Kidney epithelial cell (primary cell): ENCODE data around the gene TBX1. TPM values are rescaled to one million over a fixed set of nuclear protein-coding genes. Genes with fewer than 3 reads are reported as not detected.

Experiments used
- DNase-seq: peaks from one replicate; pipeline ENCODE4 v3.0.0-alpha.2; 2010; ENCODE audit warnings: low read depth
- H3K27me3 ChIP-seq: 2 replicates; pipeline ENCODE4 v1.6.0; 2011; ENCODE audit warnings: low read length; ENCODE audit not compliant: control insufficient read depth, insufficient read depth
- H3K36me3 ChIP-seq: 2 replicates; pipeline ENCODE4 v1.5.1; 2011; ENCODE audit warnings: low read length; ENCODE audit not compliant: control insufficient read depth, insufficient read depth
- H3K4me3 ChIP-seq: 2 replicates; pipeline ENCODE4 v1.5.1; 2011; ENCODE audit warnings: low read depth, mild to moderate bottlenecking, control low read depth, low read length
- total RNA-seq: library from RNA; depleted of rRNA; stranded (reverse); fragments of >200 nt; gene quantifications from 2 replicates; pipeline ENCODE4 v1.2.3, GENCODE V29; 2015
- TF ChIP-seq, protein P1 (sequence below): IDR thresholded peaks from 2 replicates; pipeline ENCODE4 v1.5.1; 2011; ENCODE audit warnings: mild to moderate bottlenecking, moderate library complexity, low read length, control low read depth, inconsistent platforms; ENCODE audit not compliant: insufficient read depth, poor library complexity, severe bottlenecking

Gene TBX1
- total RNA-seq, 1 donor from 2014 or later = not detected

DNA sequence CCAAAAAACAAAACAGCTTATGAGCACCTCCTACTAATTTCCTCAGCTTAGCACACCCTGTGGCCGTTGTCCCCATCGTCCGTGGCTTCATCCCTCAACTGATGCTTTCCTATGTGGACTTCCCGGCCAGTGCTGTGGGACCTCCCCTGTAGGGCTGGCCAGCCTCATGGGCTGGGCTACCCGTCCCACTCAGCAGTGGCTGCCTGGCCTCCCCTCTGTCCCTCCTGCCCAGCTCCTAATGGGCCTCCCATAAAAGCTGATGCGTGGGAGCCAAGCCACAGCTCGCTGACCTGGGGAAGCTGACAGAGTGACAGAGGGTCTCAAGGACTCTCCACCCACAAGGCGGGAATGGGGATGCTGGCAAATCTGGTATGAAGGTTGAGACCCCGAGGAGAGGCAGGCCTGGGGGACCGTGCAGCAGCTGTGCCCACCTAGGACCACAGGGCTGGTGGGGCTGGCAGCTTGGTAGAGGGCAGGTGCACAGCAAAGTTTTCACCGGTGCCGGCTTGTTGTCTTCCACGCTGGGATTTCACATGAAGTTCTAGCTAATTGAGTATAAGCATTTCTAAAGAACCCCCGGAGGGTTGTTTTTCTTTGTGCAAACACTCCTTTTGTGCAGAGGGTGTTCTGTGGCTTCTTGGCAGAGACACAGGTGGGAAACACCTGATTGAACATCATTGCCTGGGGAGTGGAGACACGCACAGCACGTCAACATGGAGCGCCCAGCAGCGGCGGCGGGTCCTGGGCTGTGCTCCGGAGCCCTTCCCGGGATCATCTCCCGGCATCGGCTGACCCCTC lies 23.2 kb downstream of the TBX1 start:
- peaks cover 30% of the 10 kb centered on the region for H3K27me3 ChIP-seq
- H3K4me3 ChIP-seq = no peak overlapping the region
- TF ChIP-seq, protein P1, sequence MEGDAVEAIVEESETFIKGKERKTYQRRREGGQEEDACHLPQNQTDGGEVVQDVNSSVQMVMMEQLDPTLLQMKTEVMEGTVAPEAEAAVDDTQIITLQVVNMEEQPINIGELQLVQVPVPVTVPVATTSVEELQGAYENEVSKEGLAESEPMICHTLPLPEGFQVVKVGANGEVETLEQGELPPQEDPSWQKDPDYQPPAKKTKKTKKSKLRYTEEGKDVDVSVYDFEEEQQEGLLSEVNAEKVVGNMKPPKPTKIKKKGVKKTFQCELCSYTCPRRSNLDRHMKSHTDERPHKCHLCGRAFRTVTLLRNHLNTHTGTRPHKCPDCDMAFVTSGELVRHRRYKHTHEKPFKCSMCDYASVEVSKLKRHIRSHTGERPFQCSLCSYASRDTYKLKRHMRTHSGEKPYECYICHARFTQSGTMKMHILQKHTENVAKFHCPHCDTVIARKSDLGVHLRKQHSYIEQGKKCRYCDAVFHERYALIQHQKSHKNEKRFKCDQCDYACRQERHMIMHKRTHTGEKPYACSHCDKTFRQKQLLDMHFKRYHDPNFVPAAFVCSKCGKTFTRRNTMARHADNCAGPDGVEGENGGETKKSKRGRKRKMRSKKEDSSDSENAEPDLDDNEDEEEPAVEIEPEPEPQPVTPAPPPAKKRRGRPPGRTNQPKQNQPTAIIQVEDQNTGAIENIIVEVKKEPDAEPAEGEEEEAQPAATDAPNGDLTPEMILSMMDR = no peak
- H3K36me3 ChIP-seq = no peaks in the 10 kb centered on the region
- no peak for DNase-seq

DNA sequence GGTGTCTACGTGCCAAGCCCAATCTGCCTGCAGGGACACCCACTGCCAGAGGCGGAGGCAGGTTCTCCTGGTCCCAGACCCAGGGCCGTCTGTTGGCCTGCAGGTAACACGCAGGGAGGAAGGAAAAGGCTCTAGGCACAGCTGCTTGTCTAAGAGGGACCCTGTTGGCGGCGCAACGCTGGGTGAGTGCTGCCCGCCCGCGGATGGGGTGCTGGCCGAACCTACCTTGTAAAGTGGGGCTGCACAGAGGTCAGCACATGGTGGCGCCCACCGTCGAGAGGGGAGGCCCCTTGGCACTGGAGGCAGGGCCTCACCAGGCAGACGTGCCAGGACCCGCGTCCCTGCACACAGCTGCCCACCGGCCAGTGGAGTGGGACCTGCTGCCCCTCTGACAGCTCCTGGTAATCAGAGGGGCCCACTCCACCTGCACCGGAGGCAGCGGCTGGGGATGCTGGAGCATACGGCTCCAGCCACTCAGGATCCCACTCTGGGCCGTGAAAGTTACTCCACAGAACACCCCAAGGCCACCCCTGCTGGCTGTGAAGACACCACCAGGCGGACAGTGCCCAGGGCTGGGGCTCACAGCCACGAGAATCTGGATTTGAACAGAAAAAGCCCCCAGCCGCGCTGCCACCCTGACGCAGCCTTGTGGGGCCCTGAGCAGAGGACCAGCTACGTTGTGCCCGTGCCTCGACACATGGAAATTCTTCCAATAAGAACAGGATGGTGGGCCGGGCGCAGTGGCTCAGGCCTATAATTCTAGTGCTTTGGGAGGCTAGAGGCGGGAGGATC lies 24.0 kb downstream of the TBX1 start:
- no peak for DNase-seq
- TF ChIP-seq, protein P1 = no peak
- H3K36me3 ChIP-seq = no peaks in the 10 kb centered on the region
- H3K27me3 ChIP-seq = peaks cover 26% of the 10 kb centered on the region
- no peak overlapping the region for H3K4me3 ChIP-seq

DNA sequence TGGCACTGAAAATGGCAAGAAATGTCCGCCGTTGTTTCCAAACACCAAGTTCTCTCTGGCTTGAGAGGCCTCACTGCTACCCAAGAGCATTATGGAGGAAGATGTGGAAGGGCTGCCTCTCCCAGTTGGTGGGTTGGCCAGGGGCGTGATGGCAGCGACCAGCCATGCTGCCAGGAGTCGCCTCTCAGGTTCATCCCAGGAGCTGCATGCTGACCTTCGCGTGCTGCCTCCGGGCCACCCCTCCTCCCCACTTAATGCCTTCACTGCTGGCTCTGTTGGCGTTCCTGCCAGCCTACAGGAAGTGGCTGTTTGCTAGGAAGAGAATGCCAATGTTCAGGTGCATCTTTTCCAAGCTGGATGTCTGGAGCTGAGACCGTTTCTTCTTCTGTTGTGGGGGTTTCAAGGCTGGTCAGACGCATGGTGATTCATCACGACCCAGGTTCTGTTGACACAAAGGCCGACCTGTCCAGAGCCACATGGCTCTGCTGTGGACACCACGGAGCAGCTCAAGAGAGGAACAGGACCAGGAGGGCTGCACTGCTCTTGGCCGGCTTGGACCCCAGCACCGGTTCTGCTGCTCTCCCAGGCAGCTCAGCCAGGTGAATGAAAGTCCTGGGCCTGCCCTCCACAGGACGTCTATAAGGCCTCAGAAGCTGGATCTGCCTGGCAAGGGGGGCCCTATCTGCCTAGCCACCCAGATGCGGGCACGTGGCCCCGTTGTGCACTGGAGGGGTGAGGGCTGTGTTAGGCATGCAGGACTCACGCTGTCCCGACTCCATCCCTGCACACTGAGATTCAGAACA lies 25.1 kb downstream of the TBX1 start:
- Histone ChIP-seq H3K27me3 (peaks cover 24% of the 10 kb centered on the region), H3K4me3 (no peak overlapping the region), H3K36me3 (no peaks in the 10 kb centered on the region)
- TF ChIP-seq, protein P1 = no peak
- no peak for DNase-seq

DNA sequence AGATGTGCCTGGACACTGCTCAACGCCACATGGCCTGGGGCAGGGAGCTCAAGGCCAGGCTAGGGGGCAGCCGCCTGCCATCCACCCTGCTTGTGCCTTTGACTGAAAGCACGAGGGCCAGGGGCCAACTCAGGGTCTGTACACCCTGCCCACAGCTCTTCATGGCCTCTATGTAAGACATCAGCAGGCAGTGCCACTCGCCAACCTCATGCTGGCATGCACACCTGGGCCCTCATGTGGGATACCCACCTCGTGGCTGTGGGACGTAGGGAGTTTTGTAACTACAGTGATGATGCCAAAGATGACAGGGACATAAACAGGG lies 25.6 kb downstream of the TBX1 start:
- TF ChIP-seq, protein P1 = no peak
- peaks cover 24% of the 10 kb centered on the region for H3K27me3 ChIP-seq
- no peak overlapping the region for H3K4me3 ChIP-seq
- no peaks in the 10 kb centered on the region for H3K36me3 ChIP-seq
- no peak for DNase-seq

GRCh38 chr22:19786959-19787848 lies 26.6 kb downstream of the TBX1 start:
- Histone ChIP-seq H3K27me3 (peaks cover 22% of the 10 kb centered on the region), H3K4me3 (no peak overlapping the region), H3K36me3 (no peaks in the 10 kb centered on the region)
- no peak for DNase-seq
- TF ChIP-seq, protein P1 = no peak
